8988T (cell line): ENCODE measurements around the gene ZNF195.
"Not testable (repeated sequence)": the region's sequence is repeated elsewhere in the genome, so short reads cannot be mapped to it uniquely, and the experiment has no call there.

ENCODE experiments used
- DNase-seq: peaks from one replicate; pipeline ENCODE4 v3.0.0; 2011

The ZNF195 gene

GRCh38 chr11:3346587-3346986, 32.4 kb downstream of the ZNF195 start:
- DNase-seq = no peak

GRCh38 chr11:3345736-3346135, 33.2 kb downstream of the ZNF195 start:
- DNase-seq = no peak

GRCh38 chr11:3344327-3345174, 34.4 kb downstream of the ZNF195 start:
- DNase-seq = no peak

GRCh38 chr11:3342709-3343108, 36.2 kb downstream of the ZNF195 start:
- no peak for DNase-seq

GRCh38 chr11:3341298-3341697, 37.6 kb downstream of the ZNF195 start:
- peak; percentile 59 for DNase-seq

GRCh38 chr11:3340025-3340424, 38.9 kb downstream of the ZNF195 start:
- DNase-seq = peak; percentile 33

- no peak for DNase-seq
These were observed 39.7 kb downstream of the ZNF195 start for GRCh38 chr11:3339340-3339624.

GRCh38 chr11:3338569-3339339, 40.2 kb downstream of the ZNF195 start:
- no peak for DNase-seq

GRCh38 chr11:3336420-3336819, 42.5 kb downstream of the ZNF195 start:
- DNase-seq = not testable (repeated sequence)

- DNase-seq = not testable (repeated sequence)
These were observed 45.8 kb downstream of the ZNF195 start for GRCh38 chr11:3333157-3333556.

- DNase-seq = not testable (repeated sequence)
These were observed 47.9 kb downstream of the ZNF195 start for GRCh38 chr11:3331078-3331477.

- not testable (repeated sequence) for DNase-seq
These were observed 48.9 kb downstream of the ZNF195 start for GRCh38 chr11:3330064-3330463.

- DNase-seq = not testable (repeated sequence)
These were observed 50.4 kb downstream of the ZNF195 start for GRCh38 chr11:3328503-3328902.

GRCh38 chr11:3326450-3326849, 52.5 kb downstream of the ZNF195 start:
- DNase-seq = not testable (repeated sequence)

GRCh38 chr11:3324724-3325123, 54.2 kb downstream of the ZNF195 start:
- DNase-seq = not testable (repeated sequence)
